ENCODE data around the gene MRRF. TPM values are rescaled to one million over a fixed set of nuclear protein-coding genes. Genes with fewer than 3 reads are reported as not detected.

MRRF gene
- total RNA-seq, 1 donor from 2014 or later = 44.4 TPM

- no peak overlapping the region for H3K4me3 Mint-ChIP-seq
- TF ChIP-seq CTCF (IDR thresholded peaks at IDR 0.05) (no peak), EZH2phosphoT487 (IDR thresholded peaks at IDR 0.05) (no peak), EZH2 (IDR thresholded peaks at IDR 0.05) (no peak)
- no peaks in the 10 kb centered on the region for H3K4me1 Mint-ChIP-seq
- H3K4me2 ChIP-seq = no peak overlapping the region
- H3K27me3 Mint-ChIP-seq (ENCODE audit: insufficient read depth, low read depth) = peaks cover 12% of the 10 kb centered on the region
- H3K79me2 ChIP-seq (ENCODE audit: low read depth) = no peaks in the 10 kb centered on the region
- H3K9ac ChIP-seq = no peak overlapping the region
- H2AFZ ChIP-seq (replicated peaks) = no peak overlapping the region
- H3K27ac Mint-ChIP-seq = no peak overlapping the region
- no peak for DNase-seq (ENCODE audit: low spot score)
- no peaks in the 10 kb centered on the region for H3K9me3 ChIP-seq (ENCODE audit: low read depth)
- peaks cover 7% of the 10 kb centered on the region for H3K4me1 ChIP-seq
- H3K36me3 Mint-ChIP-seq = no peaks in the 10 kb centered on the region
- H3K27ac ChIP-seq = no peak overlapping the region
- H3K9me3 Mint-ChIP-seq = no peaks in the 10 kb centered on the region
- peaks cover 6% of the 10 kb centered on the region for H3F3A ChIP-seq (ENCODE audit: low read depth)
- H3K36me3 ChIP-seq = no peaks in the 10 kb centered on the region
- peaks cover 20% of the 10 kb centered on the region for H4K20me1 ChIP-seq (ENCODE audit: low read depth)
- H3K4me3 ChIP-seq = no peak overlapping the region
- peaks cover 88% of the 10 kb centered on the region for H3K27me3 ChIP-seq
Observed at GRCh38 chr9:122232796-122233306, 31.8 kb upstream of the MRRF start.

GRCh38 chr9:122234022-122234748, 30.5 kb upstream of the MRRF start:
- Mint-ChIP-seq H3K27me3 (ENCODE audit: insufficient read depth, low read depth) (peaks cover 6% of the 10 kb centered on the region), H3K4me3 (no peak overlapping the region), H3K4me1 (no peaks in the 10 kb centered on the region), H3K9me3 (no peaks in the 10 kb centered on the region), H3K36me3 (peaks cover 1% of the 10 kb centered on the region), H3K27ac (no peak overlapping the region)
- Histone ChIP-seq H3K9me3 (ENCODE audit: low read depth) (no peaks in the 10 kb centered on the region), H3K4me1 (no peaks in the 10 kb centered on the region), H3K4me3 (no peak overlapping the region), H3F3A (ENCODE audit: low read depth) (peaks cover 3% of the 10 kb centered on the region), H3K36me3 (no peaks in the 10 kb centered on the region), H2AFZ (replicated peaks) (no peak overlapping the region), H3K27me3 (peaks cover 75% of the 10 kb centered on the region), H3K4me2 (no peak overlapping the region), H3K9ac (no peak overlapping the region), H3K27ac (no peak overlapping the region), H4K20me1 (ENCODE audit: low read depth) (peaks cover 10% of the 10 kb centered on the region), H3K79me2 (ENCODE audit: low read depth) (no peaks in the 10 kb centered on the region)
- no peak for DNase-seq (ENCODE audit: low spot score)
- no peak for TF ChIP-seq EZH2 (IDR thresholded peaks at IDR 0.05)
- TF ChIP-seq EZH2phosphoT487 (IDR thresholded peaks at IDR 0.05) = no peak
- no peak for TF ChIP-seq CTCF (IDR thresholded peaks at IDR 0.05)

GRCh38 chr9:122236681-122237080, 28.0 kb upstream of the MRRF start:
- H3K4me3 Mint-ChIP-seq = no peak overlapping the region

More at GRCh38 chr9:122236681-122237080, 28.0 kb upstream of the MRRF start:
- Histone ChIP-seq H3K4me1 (no peaks in the 10 kb centered on the region), H3K36me3 (peaks cover 4% of the 10 kb centered on the region), H3K27ac (no peak overlapping the region), H2AFZ (replicated peaks) (no peak overlapping the region), H3K9ac (no peak overlapping the region), H3K27me3 (peaks cover 50% of the 10 kb centered on the region), H3K79me2 (ENCODE audit: low read depth) (no peaks in the 10 kb centered on the region), H3K4me2 (no peak overlapping the region), H4K20me1 (ENCODE audit: low read depth) (no peaks in the 10 kb centered on the region), H3K4me3 (no peak overlapping the region), H3K9me3 (ENCODE audit: low read depth) (no peaks in the 10 kb centered on the region), H3F3A (ENCODE audit: low read depth) (no peaks in the 10 kb centered on the region)
- no peaks in the 10 kb centered on the region for H3K4me1 Mint-ChIP-seq
- peaks cover 3% of the 10 kb centered on the region for H3K27me3 Mint-ChIP-seq (ENCODE audit: insufficient read depth, low read depth)
- H3K9me3 Mint-ChIP-seq = no peaks in the 10 kb centered on the region
- no peak overlapping the region for H3K27ac Mint-ChIP-seq
- DNase-seq (ENCODE audit: low spot score) = no peak
- no peak for TF ChIP-seq CTCF (IDR thresholded peaks at IDR 0.05)
- peaks cover 3% of the 10 kb centered on the region for H3K36me3 Mint-ChIP-seq
